H1 (cell line): Measurements from ENCODE around the gene DAAM1.

Source experiments
- CTCF ChIP-seq, 3 experiments: IDR thresholded peaks; 1 replicate in 2 of 3; 2 replicates in 1 of 3; pipeline versions ENCODE4 v1.5.1 to v1.6.1; 2011; ENCODE audit warnings: low read length in 3 of 3, mild to moderate bottlenecking in 3 of 3, inconsistent platforms in 2 of 3, low read depth in 1 of 3, moderate library complexity in 1 of 3; ENCODE audit not compliant: insufficient read depth in 1 of 3; ENCODE audit errors: control extremely low read depth in 1 of 3
- EP300 ChIP-seq, 2 experiments: IDR thresholded peaks; 1 replicate in 1 of 2; 2 replicates in 1 of 2; pipeline ENCODE4 v1.6.1; 2011 to 2012; ENCODE audit warnings: low read depth in 2 of 2, low read length in 2 of 2, mild to moderate bottlenecking in 2 of 2, borderline replicate concordance in 1 of 2, inconsistent platforms in 1 of 2, moderate library complexity in 1 of 2
- PHF8 ChIP-seq: fragments of 200-600 bp; sonication (generic); conservative IDR thresholded peaks from 2 replicates; pipeline ENCODE4 v1.7.1; 2012; ENCODE audit warnings: low read depth, mild to moderate bottlenecking, inconsistent platforms, low read length, moderate library complexity
- POLR2AphosphoS5 ChIP-seq: IDR thresholded peaks from 2 replicates; pipeline ENCODE4 v1.6.1; 2011; ENCODE audit warnings: low read depth, low read length
- SP2 ChIP-seq: IDR thresholded peaks from 2 replicates; pipeline ENCODE4 v1.6.1; 2012; ENCODE audit warnings: mild to moderate bottlenecking, low read length, inconsistent platforms
- SUZ12 ChIP-seq: fragments of 200-600 bp; sonication (generic); IDR thresholded peaks from 2 replicates; pipeline ENCODE4 v1.6.1; 2012; ENCODE audit warnings: mild to moderate bottlenecking, inconsistent platforms, low read length, moderate library complexity, mixed read lengths
- TAF7 ChIP-seq: optimal IDR thresholded peaks from 2 replicates; pipeline ENCODE3; 2011; ENCODE audit warnings: low read depth, mild to moderate bottlenecking, inconsistent platforms, low read length, moderate library complexity, borderline replicate concordance
- TF ChIP-seq, protein P1 (sequence below): IDR thresholded peaks from 2 replicates; pipeline ENCODE4 v1.6.1; 2012; ENCODE audit warnings: inconsistent platforms

GRCh38 chr14:59321626-59321949, 133.1 kb downstream of the DAAM1 start:
- TF ChIP-seq SP2 (no peak), TAF7 (no peak), EP300 (IDR thresholded peaks at IDR 0.05; ENCODE audit: borderline replicate concordance in 1 of 2, low read depth in 2 of 2, low read length in 2 of 2) (no peak), SUZ12 (no peak), PHF8 (no peak), POLR2AphosphoS5 (no peak), CTCF (IDR thresholded peaks at IDR 0.05; ENCODE audit: control extremely low read depth in 1 of 3, insufficient read depth in 1 of 3, low read depth in 1 of 3, low read length in 3 of 3) (no peak)
- TF ChIP-seq, protein P1, sequence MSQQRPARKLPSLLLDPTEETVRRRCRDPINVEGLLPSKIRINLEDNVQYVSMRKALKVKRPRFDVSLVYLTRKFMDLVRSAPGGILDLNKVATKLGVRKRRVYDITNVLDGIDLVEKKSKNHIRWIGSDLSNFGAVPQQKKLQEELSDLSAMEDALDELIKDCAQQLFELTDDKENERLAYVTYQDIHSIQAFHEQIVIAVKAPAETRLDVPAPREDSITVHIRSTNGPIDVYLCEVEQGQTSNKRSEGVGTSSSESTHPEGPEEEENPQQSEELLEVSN = no peak
